Muscle layer of duodenum (tissue), 2 donors: ENCODE measurements around the gene RAD54L.
"Not testable (repeated sequence)": the region's sequence is repeated elsewhere in the genome, so short reads cannot be mapped to it uniquely, and the experiment has no call there.

Experiments
- H3K27ac ChIP-seq: one replicate; pipeline ENCODE4 v1.7.0; 2013; ENCODE audit warnings: mild to moderate bottlenecking, low read length
- H3K27me3 ChIP-seq: one replicate; pipeline ENCODE4 v1.7.0; 2013; ENCODE audit warnings: low read depth, mild to moderate bottlenecking, control low read depth, low read length
- H3K36me3 ChIP-seq, 2 donors: one replicate each; pipeline ENCODE4 v1.7.0; 2013; ENCODE audit warnings: low read length in 2 of 2, control low read depth in 1 of 2, mild to moderate bottlenecking in 1 of 2; ENCODE audit not compliant: insufficient read depth in 2 of 2, control insufficient read depth in 1 of 2
- H3K4me1 ChIP-seq, 2 donors: one replicate each; pipeline ENCODE4 v1.7.0; 2013; ENCODE audit warnings: low read length in 2 of 2, mild to moderate bottlenecking in 2 of 2, control low read depth in 1 of 2, moderate library complexity in 1 of 2; ENCODE audit not compliant: insufficient read depth in 2 of 2, control insufficient read depth in 1 of 2
- H3K4me3 ChIP-seq, 2 donors: one replicate each; pipeline ENCODE4 v1.7.0; 2013; ENCODE audit warnings: low read length in 2 of 2, low read depth in 1 of 2, mild to moderate bottlenecking in 1 of 2
- H3K9me3 ChIP-seq, 2 donors: one replicate each; pipeline ENCODE4 v1.7.0; 2013; ENCODE audit warnings: low read length in 2 of 2, control low read depth in 1 of 2, mild to moderate bottlenecking in 1 of 2; ENCODE audit not compliant: control insufficient read depth in 1 of 2
- donor health status: healthy.

Gene RAD54L

DNA sequence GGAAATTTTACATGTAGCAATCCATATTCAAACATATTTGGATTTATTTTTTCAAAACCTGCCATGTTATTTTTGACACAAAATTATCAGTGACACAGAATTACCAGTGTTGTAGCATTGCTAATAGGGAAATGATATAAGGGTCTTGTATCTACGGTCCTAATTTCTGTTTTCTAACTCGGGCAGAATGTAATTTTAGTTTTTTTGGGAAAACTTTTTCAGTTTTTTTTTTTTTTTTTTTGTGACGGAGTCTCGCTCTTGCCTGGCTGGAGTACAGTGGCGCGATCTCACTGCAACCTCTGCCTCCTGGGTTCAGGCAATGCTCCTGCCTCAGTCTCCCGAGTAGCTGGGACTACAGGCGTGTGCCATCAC lies 58.6 kb downstream of the RAD54L start:
- Histone ChIP-seq H3K4me1 (peaks cover 10 to 39% of the 10 kb centered on the region in 2 donors), H3K27me3 (no peaks in the 10 kb centered on the region), H3K36me3 (peaks cover 25 to 28% of the 10 kb centered on the region in 2 donors), H3K9me3 (no peaks in the 10 kb centered on the region), H3K4me3 (no peak overlapping the region), H3K27ac (no peak overlapping the region)

DNA sequence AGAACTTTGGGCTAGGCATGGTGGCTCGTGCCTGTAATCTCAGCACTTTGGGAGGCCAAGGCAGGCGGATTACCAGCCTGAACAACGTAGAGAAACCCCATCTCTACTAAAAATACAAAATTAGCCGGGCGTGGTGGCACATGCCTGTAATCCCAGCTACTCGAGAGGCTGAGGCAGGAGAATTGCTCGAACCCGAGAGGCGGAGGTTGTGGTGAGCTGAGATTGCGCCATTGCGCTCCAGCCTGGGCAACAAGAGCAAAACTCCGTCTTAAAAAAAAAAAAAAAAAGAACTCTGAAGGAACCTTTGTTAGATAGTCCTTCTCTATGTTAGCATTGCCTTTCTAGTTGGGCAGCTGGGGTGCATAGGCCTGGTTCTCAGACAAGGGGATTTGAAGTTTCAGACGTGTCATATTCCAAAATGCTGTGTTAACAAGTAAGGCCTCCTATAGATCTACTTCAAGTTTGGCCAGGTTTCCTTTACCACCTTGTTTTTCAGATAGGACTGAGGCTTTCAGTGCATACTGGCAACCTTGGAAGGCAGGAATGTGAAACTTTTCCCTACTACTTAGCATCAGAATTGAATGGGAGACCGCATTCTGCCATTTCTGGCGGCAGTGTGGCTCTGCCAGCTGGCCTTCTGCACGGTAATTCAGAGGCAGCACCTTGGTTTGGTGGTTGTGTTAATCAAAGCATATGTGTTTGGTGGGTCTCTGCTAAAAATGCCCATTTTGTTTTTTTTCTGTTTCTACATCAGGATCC lies 62.0 kb downstream of the RAD54L start:
- Histone ChIP-seq H3K4me1 (peaks cover 7 to 30% of the 10 kb centered on the region in 2 donors), H3K27ac (no peak overlapping the region), H3K36me3 (peaks cover 30 to 34% of the 10 kb centered on the region in 2 donors), H3K4me3 (no peak overlapping the region), H3K27me3 (no peaks in the 10 kb centered on the region), H3K9me3 (no peaks in the 10 kb centered on the region)

DNA sequence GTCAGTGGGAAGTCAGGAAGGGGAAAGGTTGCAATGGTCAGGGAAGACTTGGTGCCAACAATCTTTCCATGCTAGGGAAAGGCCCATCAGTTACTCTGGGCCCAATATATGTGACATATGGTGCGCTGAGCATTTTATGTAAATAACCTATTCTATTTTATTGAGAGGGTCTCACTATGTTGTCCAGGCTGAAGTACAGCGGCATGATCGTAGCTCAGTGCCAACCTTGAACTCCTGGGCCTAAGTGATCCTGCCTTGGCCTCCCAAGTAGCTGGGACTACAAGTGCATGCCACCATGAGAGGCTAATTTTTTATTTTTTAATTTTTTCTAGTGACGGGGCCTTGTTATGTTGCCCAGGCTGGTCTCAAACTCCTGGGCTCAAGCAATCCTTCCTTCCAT lies 62.8 kb downstream of the RAD54L start:
- H3K27me3 ChIP-seq, result no peaks in the 10 kb centered on the region
- H3K4me3 ChIP-seq, result no peak overlapping the region
- peaks cover 7 to 22% of the 10 kb centered on the region in 2 donors for H3K4me1 ChIP-seq
- H3K27ac ChIP-seq, result no peak overlapping the region
- peaks cover 30 to 39% of the 10 kb centered on the region in 2 donors for H3K36me3 ChIP-seq
- H3K9me3 ChIP-seq, result no peaks in the 10 kb centered on the region

GRCh38 chr1:46315669-46316403 lies 68.3 kb downstream of the RAD54L start:
- Histone ChIP-seq H3K4me1 (no peaks in the 10 kb centered on the region), H3K4me3 (no peak overlapping the region), H3K36me3 (peaks cover 18 to 43% of the 10 kb centered on the region in 2 donors), H3K27ac (no peak overlapping the region), H3K27me3 (no peaks in the 10 kb centered on the region), H3K9me3 (no peaks in the 10 kb centered on the region)

DNA sequence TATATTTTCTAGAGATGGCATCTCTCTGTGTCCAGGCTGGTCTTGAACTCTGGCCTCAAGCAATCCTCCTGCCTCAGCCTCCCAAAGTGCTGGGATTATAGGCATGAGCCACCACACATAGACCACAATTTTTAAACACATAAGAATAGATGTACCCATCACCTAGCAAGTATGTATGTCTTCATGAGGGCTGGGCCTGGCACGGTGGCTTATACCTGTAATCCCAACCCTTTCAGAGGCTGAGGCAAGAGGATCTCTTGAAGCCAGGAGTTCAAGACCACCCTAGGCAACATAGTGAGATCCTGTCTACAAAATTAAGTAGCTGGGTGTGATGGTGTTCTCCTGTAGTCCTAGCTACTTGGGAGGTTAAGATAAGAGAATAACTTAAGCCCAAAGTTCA lies 69.8 kb downstream of the RAD54L start:
- Histone ChIP-seq H3K36me3 (peaks cover 18 to 36% of the 10 kb centered on the region in 2 donors), H3K27ac (no peak overlapping the region), H3K9me3 (no peaks in the 10 kb centered on the region), H3K4me3 (no peak overlapping the region), H3K4me1 (no peaks in the 10 kb centered on the region), H3K27me3 (no peaks in the 10 kb centered on the region)

- H3K27ac ChIP-seq, H3K4me1 ChIP-seq: not testable (repeated sequence)
Measured at GRCh38 chr1:46319301-46319700, 71.7 kb downstream of the RAD54L start.

GRCh38 chr1:46319960-46320914 lies 72.7 kb downstream of the RAD54L start:
- H3K36me3 ChIP-seq, result peaks cover 14 to 15% of the 10 kb centered on the region in 2 donors
- not testable (repeated sequence) for H3K4me3 ChIP-seq, H3K4me1 ChIP-seq

More at GRCh38 chr1:46319301-46319700, 71.7 kb downstream of the RAD54L start:
- peaks cover 14 to 23% of the 10 kb centered on the region in 2 donors for H3K36me3 ChIP-seq
- not testable (repeated sequence) for H3K9me3 ChIP-seq, H3K4me3 ChIP-seq, H3K27me3 ChIP-seq

DNA sequence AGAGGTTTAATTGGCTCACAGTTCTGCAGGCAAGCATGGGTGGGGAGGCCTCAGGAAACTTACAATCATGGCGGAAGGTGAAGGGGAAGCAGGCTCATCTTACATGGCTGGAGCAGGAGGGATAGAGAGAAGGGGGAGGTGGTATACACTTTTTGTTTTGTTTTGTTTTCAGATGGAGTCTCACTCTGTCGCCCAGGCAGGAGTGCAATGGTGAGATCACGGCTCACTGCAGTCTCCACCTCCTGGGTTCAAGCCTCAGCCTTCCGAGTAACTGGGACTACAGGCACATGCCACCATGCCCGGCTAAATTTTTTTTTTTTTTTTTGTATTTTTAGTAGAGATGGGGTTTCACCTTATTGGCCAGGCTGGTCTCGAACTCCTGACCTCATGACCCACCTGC lies 74.6 kb downstream of the RAD54L start:
- not testable (repeated sequence) for H3K27me3 ChIP-seq, H3K4me1 ChIP-seq, H3K4me3 ChIP-seq, H3K36me3 ChIP-seq, H3K9me3 ChIP-seq, H3K27ac ChIP-seq

More at GRCh38 chr1:46319960-46320914, 72.7 kb downstream of the RAD54L start:
- H3K9me3 ChIP-seq, H3K27me3 ChIP-seq, H3K27ac ChIP-seq: not testable (repeated sequence)

- not testable (repeated sequence) for H3K27ac ChIP-seq, H3K27me3 ChIP-seq, H3K4me1 ChIP-seq, H3K9me3 ChIP-seq, H3K36me3 ChIP-seq, H3K4me3 ChIP-seq
Measured at GRCh38 chr1:46325285-46326076, 77.9 kb downstream of the RAD54L start.
